Left renal pelvis (tissue), 4 donors: Measurements from ENCODE around the gene CLIC1. TPM values are rescaled to one million over a fixed set of nuclear protein-coding genes. Genes with fewer than 3 reads are reported as not detected.

ENCODE experiments used
- DNase-seq, 4 donors: peaks; one replicate each; pipeline ENCODE4 v3.0.0-alpha.2; 2013; ENCODE audit warnings: low read depth in 4 of 4, low spot score in 3 of 4
- polyA plus RNA-seq, 4 donors: library from polyadenylated mRNA; unstranded; fragments of 120-200 nt; gene quantifications; one replicate each; pipeline ENCODE4 v1.2.1, GENCODE V29; 2013; ENCODE audit not compliant: insufficient read length in 4 of 4

The CLIC1 gene
- polyA plus RNA-seq, 4 donors: 201 to 309 (median 278) TPM

GRCh38 chr6:31740397-31741223, 4.3 kb upstream of the CLIC1 start:
- DNase-seq: no peak

GRCh38 chr6:31739639-31740396, 3.5 kb upstream of the CLIC1 start, which contains the start of gene MSH5:
Gene MSH5, plus strand, starts transcription at chr6:31740005. Its CDS starts 462 bp downstream, at chr6:31740467.
- DNase-seq: peak; percentile 98 to 99 (median 99)

- DNase-seq: peak in 1 of 4 donors; percentile 72
These were observed 2.0 kb upstream of the CLIC1 start for GRCh38 chr6:31737991-31738979.

DNA sequence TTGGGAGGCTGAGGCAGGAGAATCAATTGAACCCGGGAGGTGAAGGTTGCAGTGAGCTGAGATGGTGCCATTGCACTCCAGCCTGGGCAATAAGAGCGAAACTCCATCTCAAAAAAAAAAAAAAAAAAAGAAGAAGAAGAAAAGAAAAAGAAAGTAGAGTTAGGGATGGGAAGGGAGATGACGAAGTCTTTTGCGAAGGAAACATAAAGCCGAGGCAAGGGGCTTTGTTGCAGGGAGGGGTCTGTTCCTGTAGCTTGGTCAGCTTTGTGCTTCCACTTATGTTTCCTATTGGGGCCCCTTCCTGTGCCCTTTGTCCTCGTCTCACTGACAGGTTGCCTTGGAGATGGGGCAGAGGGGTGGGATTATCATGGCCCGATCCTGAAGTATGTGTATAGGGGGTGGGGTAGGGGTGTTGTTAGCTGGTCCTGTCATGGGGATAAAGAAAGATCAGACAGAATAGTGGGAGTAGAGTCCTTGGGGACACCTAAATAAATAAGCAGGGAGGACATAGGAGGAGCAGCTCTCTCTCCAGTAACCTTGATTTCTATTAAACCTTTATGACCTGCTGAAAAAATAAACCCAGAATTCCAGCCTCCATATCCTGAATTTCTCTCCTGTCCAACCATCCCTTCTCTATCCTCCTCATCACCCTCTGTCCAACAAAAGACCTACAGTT, 1.1 kb upstream of the CLIC1 start:
- peak in 1 of 4 donors; percentile 65 for DNase-seq

GRCh38 chr6:31736768-31737314, 511 bp upstream of the CLIC1 start:
- DNase-seq: no peak

- DNase-seq: peak in 1 of 4 donors; percentile 39
These were observed 1.4 kb downstream of the CLIC1 start for GRCh38 chr6:31734821-31735406.

- no peak for DNase-seq
These were observed 2.0 kb downstream of the CLIC1 start for GRCh38 chr6:31734247-31734820.

DNA sequence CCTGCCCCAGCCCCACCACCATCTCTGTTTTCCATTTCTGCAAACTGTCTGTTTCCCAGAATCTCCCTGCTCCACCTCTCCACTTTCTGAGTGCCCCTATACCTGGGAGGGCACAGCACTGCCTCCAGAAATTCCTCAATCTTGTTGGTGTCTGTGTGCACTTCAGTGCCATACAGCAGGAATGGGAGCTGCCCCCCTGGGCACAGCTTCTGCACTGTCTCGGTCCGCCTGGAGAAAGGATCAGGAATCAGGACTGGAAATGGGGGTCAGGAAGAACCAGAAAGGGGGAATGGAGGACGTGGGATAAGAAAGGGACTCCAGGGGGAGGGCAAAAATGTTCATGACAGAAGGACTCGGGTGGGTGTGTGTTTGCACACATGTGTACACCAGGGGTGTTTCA, 2.6 kb downstream of the CLIC1 start:
- DNase-seq: no peak

DNA sequence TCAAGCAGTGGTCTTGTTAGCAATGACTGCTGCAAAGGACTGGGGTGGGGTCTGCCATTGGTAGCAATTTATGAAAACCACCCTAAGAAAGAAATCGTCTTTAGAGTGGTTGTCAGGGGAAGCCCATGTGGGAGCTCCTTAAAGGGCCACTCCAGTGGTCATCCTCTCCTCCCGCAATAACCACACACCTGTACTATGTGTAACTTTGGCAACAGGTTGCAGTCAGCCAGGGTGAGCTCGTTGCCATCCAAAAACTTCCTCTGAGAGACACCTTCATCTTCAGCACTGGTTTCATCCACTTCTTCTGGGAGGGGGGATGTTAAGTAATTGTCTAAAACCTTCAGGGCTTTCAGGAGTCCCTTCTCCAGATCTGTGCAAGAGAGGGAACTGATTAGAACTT, 4.3 kb downstream of the CLIC1 start:
- no peak for DNase-seq

DNA sequence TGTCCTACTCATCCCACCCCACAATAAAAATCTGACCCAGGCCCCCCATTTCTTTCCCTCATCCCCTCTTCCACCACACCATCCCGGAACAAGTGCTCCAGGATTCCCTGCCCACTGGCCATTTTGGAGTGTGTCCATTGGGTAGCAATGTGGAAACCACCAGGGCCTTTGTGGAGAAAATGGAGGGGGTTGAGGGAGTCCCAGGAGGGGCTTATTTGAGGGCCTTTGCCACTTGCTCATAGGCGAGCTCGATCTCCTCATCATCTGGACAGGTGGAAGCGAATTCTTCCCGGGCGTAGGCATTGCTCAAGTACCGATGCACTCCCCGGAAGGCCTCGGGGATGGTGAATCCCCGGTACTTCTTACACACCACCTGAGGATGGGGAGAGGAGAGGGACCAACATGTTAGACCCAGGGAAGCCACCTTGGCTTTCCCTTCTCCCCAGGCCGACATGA, 5.7 kb downstream of the CLIC1 start:
- no peak for DNase-seq

GRCh38 chr6:31729979-31730630, 6.2 kb downstream of the CLIC1 start:
- peak in 3 of 4 donors; percentile 82 to 87 (median 85) for DNase-seq

- DNase-seq: peak in 3 of 4 donors; percentile 85 to 89 (median 87)
These were observed 6.8 kb downstream of the CLIC1 start for GRCh38 chr6:31729515-31729978.

DNA sequence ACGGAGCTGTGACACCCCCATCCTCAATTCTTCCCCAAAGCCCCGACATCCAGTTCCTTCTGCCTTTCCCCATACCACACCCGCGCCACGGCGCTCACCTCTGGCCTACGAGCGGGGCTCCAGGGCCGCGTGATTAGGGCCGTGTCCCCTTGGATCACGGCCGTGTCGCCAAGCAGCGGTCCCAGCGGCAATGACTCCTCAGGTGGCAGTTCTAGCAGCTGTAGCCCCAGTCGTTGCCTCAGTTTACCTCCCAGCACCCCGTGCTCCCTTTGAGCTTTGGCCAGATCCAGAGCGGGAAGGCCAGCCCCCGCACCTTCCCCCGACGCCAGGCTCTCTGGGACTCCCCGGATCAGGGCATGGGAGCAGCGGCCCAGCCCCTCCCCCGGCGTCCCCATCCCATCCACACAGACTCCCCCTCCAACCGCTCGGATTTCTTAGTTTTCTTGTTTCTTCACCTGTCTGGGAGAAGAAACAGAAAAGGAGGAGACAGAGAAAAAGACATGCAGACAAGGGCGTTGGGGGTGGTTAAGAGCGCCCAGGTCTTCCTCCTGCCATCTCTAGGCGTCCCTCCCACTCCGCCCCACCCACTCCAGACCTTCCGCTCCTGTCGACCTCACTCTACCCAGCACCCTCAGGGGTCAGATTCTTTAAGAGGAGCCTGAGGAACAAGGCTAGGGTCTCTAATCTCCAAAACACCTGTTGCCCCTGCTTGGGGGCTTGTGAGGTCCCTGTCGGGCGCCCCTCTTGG, 7.4 kb downstream of the CLIC1 start, which contains the start of gene DDAH2:
Gene DDAH2, minus strand, starts transcription at position 533 of the 748 bp plus-strand sequence. Its CDS starts 138 bp downstream, at position 395.
- no peak for DNase-seq

GRCh38 chr6:31727717-31728671, 8.3 kb downstream of the CLIC1 start:
- no peak for DNase-seq

- DNase-seq: no peak
These were observed 9.2 kb downstream of the CLIC1 start for GRCh38 chr6:31727034-31727716.
